DLD1 (cell line): ENCODE data around the gene PAFAH1B1.
"Not testable (repeated sequence)": the region's sequence is repeated elsewhere in the genome, so short reads cannot be mapped to it uniquely, and the experiment has no call there.

Experiments
- in situ Hi-C: cut with HindIII; loops from 2 replicates; pipeline ENCODE4 v1.10.0; 2017; ENCODE audit warnings: low sequenced_read_pairs

The PAFAH1B1 gene

GRCh38 chr17:2631211-2631610 lies 37.8 kb downstream of the PAFAH1B1 start:
- in situ Hi-C loops = no loop called here

GRCh38 chr17:2634361-2634960 lies 41.0 kb downstream of the PAFAH1B1 start:
- in situ Hi-C loops = no loop called here

GRCh38 chr17:2635241-2635640 lies 41.8 kb downstream of the PAFAH1B1 start:
- in situ Hi-C loops = no loop called here

- in situ Hi-C loops = no loop called here
Observed at GRCh38 chr17:2635675-2636074, 42.2 kb downstream of the PAFAH1B1 start.

GRCh38 chr17:2636169-2636930 lies 42.9 kb downstream of the PAFAH1B1 start:
- in situ Hi-C loops = no loop called here

- in situ Hi-C loops = no loop called here
Observed at GRCh38 chr17:2637422-2637821, 44.0 kb downstream of the PAFAH1B1 start.

- in situ Hi-C loops = no loop called here
Observed at GRCh38 chr17:2644971-2645370, 51.5 kb downstream of the PAFAH1B1 start.

- in situ Hi-C loops = no loop called here
Observed at GRCh38 chr17:2647957-2648356, 54.5 kb downstream of the PAFAH1B1 start.

GRCh38 chr17:2649191-2649590 lies 55.7 kb downstream of the PAFAH1B1 start:
- in situ Hi-C loops = no loop called here

GRCh38 chr17:2652911-2653310 lies 59.5 kb downstream of the PAFAH1B1 start:
- in situ Hi-C loops = not testable (repeated sequence)

- in situ Hi-C loops = no loop called here
Observed at GRCh38 chr17:2655546-2655945, 62.1 kb downstream of the PAFAH1B1 start.

- in situ Hi-C loops = no loop called here
Observed at GRCh38 chr17:2656283-2656682, 62.8 kb downstream of the PAFAH1B1 start.

- in situ Hi-C loops = not testable (repeated sequence)
Observed at GRCh38 chr17:2659337-2659736, 65.9 kb downstream of the PAFAH1B1 start.

- in situ Hi-C loops = not testable (repeated sequence)
Observed at GRCh38 chr17:2660410-2660809, 67.0 kb downstream of the PAFAH1B1 start.

- in situ Hi-C loops = no loop called here
Observed at GRCh38 chr17:2672026-2672425, 78.6 kb downstream of the PAFAH1B1 start.

GRCh38 chr17:2679247-2679646 lies 85.8 kb downstream of the PAFAH1B1 start:
- in situ Hi-C loops = not testable (repeated sequence)

GRCh38 chr17:2680961-2681360 lies 87.5 kb downstream of the PAFAH1B1 start:
- in situ Hi-C loops = no loop called here

GRCh38 chr17:2681650-2682049 lies 88.2 kb downstream of the PAFAH1B1 start:
- in situ Hi-C loops = no loop called here

GRCh38 chr17:2682176-2682938 lies 88.9 kb downstream of the PAFAH1B1 start:
- in situ Hi-C loops = no loop called here

- in situ Hi-C loops = no loop called here
Observed at GRCh38 chr17:2683912-2684311, 90.5 kb downstream of the PAFAH1B1 start.

- in situ Hi-C loops = no loop called here
Observed at GRCh38 chr17:2684549-2684948, 91.1 kb downstream of the PAFAH1B1 start.

- in situ Hi-C loops = no loop called here
Observed at GRCh38 chr17:2685696-2686095, 92.2 kb downstream of the PAFAH1B1 start.
